DOHH2 (cell line): ENCODE data around the gene SPECC1L.

Experiments
- H3F3A ChIP-seq: fragments of 200-600 bp; sonication (generic), shearing (Covaris generic); 2 replicates; pipeline ENCODE4 v1.6.0; 2016; ENCODE audit warnings: antibody characterized with exemption, mild to moderate bottlenecking; ENCODE audit not compliant: control insufficient read depth, insufficient read depth
- H3K27ac ChIP-seq: fragments of 200-600 bp; sonication (generic); 2 replicates; pipeline ENCODE4 v1.5.1; 2014; ENCODE audit warnings: low read depth, mild to moderate bottlenecking, low read length, moderate library complexity
- H3K27me3 ChIP-seq: fragments of 200-600 bp; sonication (generic); 2 replicates; pipeline ENCODE4 v1.6.1; 2014; ENCODE audit warnings: mild to moderate bottlenecking, low read length, mixed read lengths; ENCODE audit not compliant: control insufficient read depth
- H3K36me3 ChIP-seq: fragments of 200-600 bp; sonication (generic); 2 replicates; pipeline ENCODE4 v1.6.1; 2014; ENCODE audit warnings: mild to moderate bottlenecking, low read length, moderate library complexity, mixed read lengths; ENCODE audit not compliant: control insufficient read depth
- H3K4me1 ChIP-seq: fragments of 200-600 bp; sonication (generic); 2 replicates; pipeline ENCODE4 v1.6.1; 2014; ENCODE audit warnings: mild to moderate bottlenecking, low read length, mixed read lengths; ENCODE audit not compliant: control insufficient read depth
- H3K4me2 ChIP-seq: fragments of 200-600 bp; sonication (generic); 2 replicates; pipeline ENCODE4 v1.6.0; 2014; ENCODE audit warnings: mild to moderate bottlenecking, low read length, moderate library complexity
- H3K4me3 ChIP-seq: fragments of 200-600 bp; sonication (generic); 2 replicates; pipeline ENCODE4 v1.5.1; 2014; ENCODE audit warnings: mild to moderate bottlenecking, low read length, mixed read lengths
- H3K79me2 ChIP-seq: fragments of 200-600 bp; sonication (generic); 2 replicates; pipeline ENCODE4 v1.6.1; 2014; ENCODE audit warnings: mild to moderate bottlenecking, low read length, mixed read lengths; ENCODE audit not compliant: control insufficient read depth
- H3K9me2 ChIP-seq: fragments of 200-600 bp; sonication (generic); replicated peaks from 2 replicates; pipeline ENCODE4 v1.6.1; 2014; ENCODE audit warnings: mild to moderate bottlenecking, low read length, mixed read lengths; ENCODE audit not compliant: control insufficient read depth
- H3K9me3 ChIP-seq: fragments of 200-600 bp; sonication (generic); 2 replicates; pipeline ENCODE4 v1.6.1; 2014; ENCODE audit warnings: antibody characterized with exemption, low read length, mixed read lengths; ENCODE audit not compliant: control insufficient read depth, insufficient read depth
- H4K20me1 ChIP-seq: fragments of 200-600 bp; sonication (generic); 2 replicates; pipeline ENCODE4 v1.6.0; 2014; ENCODE audit warnings: low read depth, mild to moderate bottlenecking, antibody characterized with exemption, low read length, moderate library complexity; ENCODE audit not compliant: control insufficient read depth, insufficient read depth
- CTCF ChIP-seq: fragments of 200-600 bp; sonication (generic); IDR thresholded peaks from one replicate; pipeline ENCODE4 v1.5.1; 2014; ENCODE audit warnings: antibody characterized with exemption, mild to moderate bottlenecking, low read depth, low read length; ENCODE audit not compliant: poor library complexity, severe bottlenecking
- EZH2phosphoT487 ChIP-seq: fragments of 200-600 bp; sonication (generic); IDR thresholded peaks from 2 replicates; pipeline ENCODE4 v1.6.1; 2017; ENCODE audit warnings: borderline replicate concordance, mild to moderate bottlenecking, antibody characterized with exemption, low read length, moderate library complexity, mixed read lengths

Gene SPECC1L

GRCh38 chr22:24413271-24413670 lies 142.6 kb downstream of the SPECC1L start:
- no peak overlapping the region for H3K4me3 ChIP-seq
- no peaks in the 10 kb centered on the region for H4K20me1 ChIP-seq
- H3K4me2 ChIP-seq: no peak overlapping the region
- no peaks in the 10 kb centered on the region for H3K9me2 ChIP-seq
- H3K9me3 ChIP-seq: no peaks in the 10 kb centered on the region
- no peaks in the 10 kb centered on the region for H3K79me2 ChIP-seq
- H3K36me3 ChIP-seq: peaks cover 49% of the 10 kb centered on the region
- H3F3A ChIP-seq: no peaks in the 10 kb centered on the region
- no peak overlapping the region for H3K27ac ChIP-seq
- no peaks in the 10 kb centered on the region; the same call in 1 of the 2 replicates for H3K4me1 ChIP-seq
- TF ChIP-seq CTCF (no peak), EZH2phosphoT487 (no peak)
- no peaks in the 10 kb centered on the region for H3K27me3 ChIP-seq

- Histone ChIP-seq H3K4me1 (peaks cover 2% of the 10 kb centered on the region; the same call in 1 of the 2 replicates), H3K4me2 (no peak overlapping the region), H3K9me3 (no peaks in the 10 kb centered on the region), H3F3A (no peaks in the 10 kb centered on the region), H3K27me3 (no peaks in the 10 kb centered on the region), H3K9me2 (no peaks in the 10 kb centered on the region), H3K36me3 (peaks cover 49% of the 10 kb centered on the region), H3K27ac (no peak overlapping the region), H4K20me1 (no peaks in the 10 kb centered on the region), H3K4me3 (no peak overlapping the region), H3K79me2 (no peaks in the 10 kb centered on the region)
- no peak for TF ChIP-seq EZH2phosphoT487
- no peak for TF ChIP-seq CTCF
Observed at GRCh38 chr22:24413736-24414385, 143.2 kb downstream of the SPECC1L start.

GRCh38 chr22:24414523-24414922 lies 143.9 kb downstream of the SPECC1L start:
- Histone ChIP-seq H3K9me3 (no peaks in the 10 kb centered on the region), H3K36me3 (peaks cover 49% of the 10 kb centered on the region), H4K20me1 (no peaks in the 10 kb centered on the region), H3K4me2 (no peak overlapping the region), H3F3A (no peaks in the 10 kb centered on the region), H3K4me1 (peaks cover 7% of the 10 kb centered on the region; the same call in 1 of the 2 replicates), H3K27me3 (no peaks in the 10 kb centered on the region), H3K27ac (no peak overlapping the region), H3K4me3 (no peak overlapping the region), H3K9me2 (no peaks in the 10 kb centered on the region), H3K79me2 (no peaks in the 10 kb centered on the region)
- TF ChIP-seq CTCF: no peak
- TF ChIP-seq EZH2phosphoT487: no peak
